GDM1 (cell line): Measurements from ENCODE around the gene ANK3.

ENCODE experiments used
- DNase-seq: peaks from one replicate; lab custom pipeline; 2025; lab: John Stamatoyannopoulos, UW

Gene ANK3

DNA sequence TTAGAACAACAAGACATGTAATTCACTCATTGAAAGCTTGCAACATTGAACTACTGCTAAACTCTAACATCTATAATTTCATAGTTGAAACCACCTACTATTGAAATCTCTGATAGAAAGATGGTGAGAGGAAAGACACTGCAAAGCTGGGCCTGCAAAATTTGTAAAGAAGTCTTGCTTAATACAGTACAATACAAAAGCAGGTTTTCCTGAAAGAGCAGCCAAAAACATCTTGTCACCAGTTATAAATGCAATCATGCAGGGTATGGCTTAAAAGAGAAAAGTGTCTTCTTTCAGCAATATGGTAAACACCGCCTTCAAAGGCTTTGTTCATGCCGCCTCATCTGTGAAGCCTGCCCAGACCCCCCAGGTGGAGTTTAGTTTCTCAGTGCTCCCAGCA, 109.2 kb downstream of the ANK3 start:
- no peak for DNase-seq

GRCh38 chr10:60277656-60278055, 112.0 kb downstream of the ANK3 start:
- DNase-seq, result no peak

DNA sequence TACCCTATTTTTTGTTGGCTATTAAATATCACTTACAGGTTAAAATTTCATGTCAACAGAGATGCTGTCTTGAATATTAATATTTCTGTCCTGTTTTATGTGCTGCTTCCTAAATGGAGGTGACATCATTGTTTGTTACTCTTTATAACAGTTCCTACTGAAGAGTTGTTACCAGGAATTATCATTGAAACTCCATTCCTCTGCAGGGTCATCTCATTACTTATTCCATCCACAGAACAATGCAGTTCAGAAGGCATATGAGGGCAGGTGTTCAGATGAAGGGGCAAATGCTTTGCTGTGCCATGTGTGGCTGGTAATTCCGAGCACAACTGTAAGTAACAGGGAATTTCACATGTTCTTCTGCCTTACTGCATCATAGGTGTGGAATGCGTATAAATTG, 113.4 kb downstream of the ANK3 start:
- DNase-seq, result no peak

GRCh38 chr10:60271319-60272040, 118.2 kb downstream of the ANK3 start:
- DNase-seq, result peak; percentile 27

GRCh38 chr10:60270426-60270825, 119.2 kb downstream of the ANK3 start:
- DNase-seq, result no peak

DNA sequence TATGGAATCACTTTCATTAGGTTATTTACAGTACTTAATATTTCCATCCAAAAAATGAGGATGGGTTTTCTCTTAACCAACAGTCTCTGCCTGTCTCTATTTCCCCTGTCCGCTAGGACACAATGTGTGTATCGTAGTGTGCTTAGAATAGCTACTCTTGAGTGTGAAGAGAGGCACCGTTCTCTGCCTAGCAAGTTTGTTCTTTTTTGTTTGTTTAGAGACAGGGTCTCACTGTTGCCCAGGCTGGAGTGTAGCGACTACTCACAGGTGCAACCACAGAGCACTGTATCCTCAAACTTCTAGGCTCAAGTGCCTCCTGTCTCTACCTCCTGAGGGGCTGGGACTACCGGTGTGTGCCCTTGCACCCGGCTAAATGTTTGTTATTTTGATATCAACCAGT, 121.9 kb downstream of the ANK3 start:
- DNase-seq, result no peak

GRCh38 chr10:60266513-60266912, 123.2 kb downstream of the ANK3 start:
- no peak for DNase-seq

DNA sequence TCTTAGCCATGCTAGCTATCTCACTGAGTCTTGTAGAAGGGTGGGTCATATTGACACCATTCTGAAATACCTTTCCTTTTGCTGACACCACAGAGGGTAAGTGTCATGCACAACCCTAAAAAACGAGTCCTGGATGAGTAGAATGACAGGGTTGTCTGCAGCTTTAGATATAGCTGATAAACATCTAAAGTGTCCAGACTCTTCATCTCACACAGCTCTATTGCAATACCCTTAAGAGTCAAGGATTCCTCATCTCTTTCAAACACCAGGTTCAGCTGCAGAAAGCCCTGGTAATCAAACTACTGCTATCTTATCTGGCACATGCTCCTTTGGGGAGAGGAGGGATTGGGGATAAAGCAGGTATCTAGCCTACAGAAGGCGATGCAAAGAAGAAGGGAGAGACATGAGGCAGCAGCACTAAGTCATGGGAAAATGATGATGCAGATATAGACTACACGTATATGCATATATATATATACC, 127.0 kb downstream of the ANK3 start:
- DNase-seq, result no peak

DNA sequence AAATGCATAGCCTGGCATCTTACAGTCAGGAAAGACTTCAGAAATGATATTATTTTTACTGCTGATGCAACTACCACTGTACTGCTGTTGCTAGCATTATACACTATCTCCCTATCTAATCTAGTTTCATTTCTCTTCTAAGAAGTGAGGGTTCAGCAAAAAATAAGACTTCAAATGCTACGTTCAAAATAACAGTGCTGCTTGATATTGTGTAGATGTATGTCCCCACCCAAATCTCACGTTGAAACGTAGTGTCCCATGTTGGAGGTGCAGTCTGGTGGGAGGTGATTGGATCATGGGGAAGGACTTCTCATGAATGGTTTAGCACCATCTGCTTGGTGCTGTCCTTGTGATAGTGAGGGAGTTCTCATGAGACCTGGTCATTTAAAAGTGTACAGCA, 129.4 kb downstream of the ANK3 start:
- no peak for DNase-seq

DNA sequence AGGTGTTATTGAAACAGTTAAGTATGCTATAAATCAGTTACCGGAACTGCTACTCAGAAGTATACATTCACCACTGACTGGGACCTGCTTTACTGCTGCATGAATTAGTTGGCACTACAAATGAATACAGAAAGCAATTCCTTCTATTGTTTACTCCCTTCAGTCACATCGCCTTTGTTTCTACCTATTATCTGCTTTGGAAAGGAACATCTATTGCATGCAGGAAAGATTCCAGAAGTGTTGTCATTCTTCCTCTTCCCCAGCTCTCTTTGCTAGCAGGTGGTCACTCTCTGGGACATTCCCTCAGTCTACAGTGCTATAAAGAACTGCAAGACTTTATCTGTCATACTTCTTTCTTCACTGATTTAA, 131.3 kb downstream of the ANK3 start:
- no peak for DNase-seq

DNA sequence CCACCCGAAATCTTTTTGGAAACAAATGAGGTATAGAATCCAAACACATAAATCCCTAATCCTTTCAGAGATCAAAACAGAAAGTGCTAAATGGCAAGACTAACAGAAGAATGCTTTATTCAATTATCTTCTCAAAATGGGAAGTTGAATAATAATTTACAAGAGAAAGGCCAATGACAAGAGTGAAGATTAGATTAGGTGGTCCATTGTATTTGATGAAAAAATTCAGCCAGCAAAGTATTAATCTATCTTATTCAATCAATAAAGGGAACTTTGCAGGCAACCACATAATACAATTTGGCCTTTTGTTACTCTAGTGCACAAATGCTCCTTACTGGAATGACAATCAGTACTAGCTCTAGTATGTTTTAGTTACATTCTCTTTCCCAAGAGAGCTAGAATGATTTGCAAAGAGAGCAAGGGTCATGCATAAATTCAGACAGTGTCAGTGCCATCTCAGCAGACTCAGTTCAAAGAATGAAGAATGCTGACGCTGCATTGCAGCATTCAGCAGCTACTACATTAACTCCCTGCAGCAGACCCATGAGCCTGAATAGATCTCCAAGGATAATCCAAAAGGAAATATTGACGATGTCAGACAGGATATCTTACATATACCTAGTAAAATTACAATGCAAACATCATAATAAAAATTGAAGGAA, 131.8 kb downstream of the ANK3 start:
- no peak for DNase-seq

GRCh38 chr10:60254776-60255175, 134.9 kb downstream of the ANK3 start:
- no peak for DNase-seq

DNA sequence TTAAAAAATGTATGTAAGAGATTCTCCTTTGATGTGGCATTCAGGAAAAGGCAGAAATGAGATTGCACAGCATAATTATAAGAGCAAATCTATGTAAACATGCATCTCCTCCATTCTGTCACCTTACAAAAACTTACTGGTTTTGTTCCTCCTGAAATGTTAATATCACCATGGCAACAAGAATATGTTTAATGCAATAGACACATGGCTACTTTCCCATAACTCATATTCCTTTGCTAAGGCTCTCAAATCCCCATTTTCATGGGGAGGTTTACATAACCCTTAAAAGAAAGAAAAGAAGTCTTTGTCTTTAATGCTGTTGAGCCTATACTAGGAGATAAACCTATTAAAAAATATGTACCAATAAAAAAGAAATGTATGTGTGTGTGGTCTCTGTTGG, 136.2 kb downstream of the ANK3 start:
- DNase-seq, result no peak

DNA sequence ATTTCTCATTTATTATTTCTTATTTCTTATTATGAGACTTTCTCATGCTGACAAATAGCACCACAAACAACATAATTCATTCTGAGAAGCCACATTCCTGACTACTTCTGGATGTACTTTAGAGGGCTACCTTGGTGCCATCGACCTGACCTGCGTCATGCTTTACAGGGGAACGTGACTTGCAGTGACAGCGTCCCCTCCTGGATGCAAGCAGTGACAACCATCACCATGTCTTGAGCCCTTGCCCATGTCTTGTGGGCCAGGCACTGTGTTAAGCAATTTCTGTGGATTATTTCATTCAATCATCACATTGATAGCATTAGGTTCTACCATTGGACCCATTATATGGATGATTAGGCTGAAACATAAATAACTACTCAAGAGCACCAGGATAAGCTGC, 137.0 kb downstream of the ANK3 start:
- DNase-seq, result no peak

- DNase-seq, result no peak
These were observed 143.3 kb downstream of the ANK3 start for GRCh38 chr10:60246382-60246781.

GRCh38 chr10:60239228-60239627, 150.4 kb downstream of the ANK3 start:
- DNase-seq, result no peak

DNA sequence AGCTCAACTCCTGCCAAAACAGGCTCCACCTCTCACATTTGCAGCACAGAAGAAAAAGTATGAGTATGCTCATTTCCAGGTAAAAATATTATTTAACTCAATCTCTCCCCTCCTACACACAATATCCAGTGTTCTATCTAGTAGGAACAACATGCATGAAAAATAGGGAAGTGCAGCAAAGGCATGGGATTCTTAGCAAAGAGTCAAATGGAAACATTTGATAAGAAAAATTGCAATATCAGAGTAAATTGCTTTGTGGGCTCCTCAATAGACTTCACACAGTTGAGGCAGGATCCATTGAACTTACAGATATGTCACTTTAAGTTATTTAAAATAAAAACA, 150.9 kb downstream of the ANK3 start:
- no peak for DNase-seq

DNA sequence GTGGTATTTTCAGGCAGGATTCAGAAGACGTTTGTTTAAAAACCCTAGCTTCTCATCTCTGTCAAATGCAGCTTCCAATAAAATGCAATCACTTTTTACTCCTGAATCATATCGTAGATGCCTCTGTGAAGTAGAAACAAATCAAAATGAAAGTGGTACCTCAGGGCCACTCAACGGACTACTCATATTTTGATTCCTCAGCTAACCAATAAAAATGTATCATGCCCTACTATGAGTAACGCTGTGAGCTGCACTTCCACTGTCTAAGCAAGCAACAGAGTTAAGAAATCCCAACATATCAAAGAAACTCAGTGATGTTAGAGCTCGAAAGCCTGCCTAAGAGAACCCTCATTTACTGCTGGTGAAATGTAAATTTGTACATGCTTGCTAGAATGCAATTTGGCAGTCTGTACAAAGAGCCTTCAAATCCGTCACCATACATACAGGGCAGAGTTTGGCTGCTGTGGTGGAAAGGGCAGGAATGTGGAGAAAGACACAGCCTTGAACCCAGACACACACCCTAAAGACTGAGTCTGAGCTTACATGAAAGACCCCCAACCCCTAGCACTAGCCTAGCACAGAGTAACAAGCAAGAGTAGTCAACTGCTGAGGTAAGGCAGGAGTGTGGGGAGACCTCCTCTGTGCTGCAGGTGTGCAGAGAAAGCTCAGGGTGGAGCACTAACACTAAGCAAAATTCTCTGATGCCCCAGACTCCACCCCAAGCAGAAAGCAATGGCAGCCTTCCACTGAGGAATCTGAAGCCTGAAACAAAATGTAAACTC, 151.5 kb downstream of the ANK3 start:
- DNase-seq, result peak; percentile 23

GRCh38 chr10:60236869-60237524, 152.7 kb downstream of the ANK3 start:
- peak; percentile 82 for DNase-seq

DNA sequence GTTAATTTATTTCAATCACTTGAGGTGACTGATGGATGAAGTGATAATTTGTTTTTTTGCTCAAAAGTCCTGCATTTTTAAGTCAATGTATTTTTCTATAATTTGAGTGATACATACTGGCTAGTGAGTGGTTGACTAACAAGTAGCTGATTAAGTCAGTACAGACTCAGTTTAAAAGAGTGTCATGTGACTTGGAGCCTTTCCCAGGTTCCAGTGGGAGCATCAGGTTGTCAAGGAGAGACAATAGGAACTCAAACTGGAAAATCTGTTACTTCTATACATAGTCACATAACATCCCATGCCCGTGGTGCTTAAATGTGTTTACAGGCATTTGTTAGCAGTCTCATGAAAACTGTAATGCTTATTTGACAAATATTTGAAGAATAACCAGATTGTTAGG, 154.7 kb downstream of the ANK3 start:
- DNase-seq, result no peak

DNA sequence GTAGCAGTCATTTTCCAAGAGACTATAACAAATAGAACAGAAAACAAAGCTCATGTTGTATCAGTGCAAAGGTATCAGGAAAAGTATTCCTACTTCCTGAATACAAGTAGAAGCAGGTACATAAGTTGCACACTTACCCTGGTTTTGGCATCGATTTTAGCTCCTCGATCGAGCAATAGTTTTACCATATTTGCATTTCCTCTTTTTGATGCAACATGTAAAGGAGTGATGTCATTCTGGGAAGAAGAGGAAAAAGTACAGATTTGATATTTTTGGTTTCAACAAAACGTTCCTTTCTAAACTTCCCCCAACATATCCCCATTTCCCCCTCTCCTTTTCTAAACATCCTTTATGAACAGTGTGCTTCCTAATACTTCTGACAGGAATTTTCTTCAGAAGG, 155.1 kb downstream of the ANK3 start:
- no peak for DNase-seq

- no peak for DNase-seq
These were observed 158.8 kb downstream of the ANK3 start for GRCh38 chr10:60230892-60231291.
